RPMI7951 (cell line): ENCODE data around the gene ATP5F1D. TPM values are rescaled to one million over a fixed set of nuclear protein-coding genes. Genes with fewer than 3 reads are reported as not detected.

Source experiments
- DNase-seq: peaks from one replicate; pipeline ENCODE4 v3.0.0-alpha.2; 2012; ENCODE audit warnings: low read depth
- total RNA-seq: library from RNA; depleted of rRNA; stranded (reverse); fragments of >200 nt; shearing (Covaris generic); gene quantifications from 2 replicates; pipeline ENCODE4 v1.2.3, GENCODE V29; 2014

Gene ATP5F1D
- total RNA-seq, 1 experiment from 2014 or later = 41.8 TPM

DNA sequence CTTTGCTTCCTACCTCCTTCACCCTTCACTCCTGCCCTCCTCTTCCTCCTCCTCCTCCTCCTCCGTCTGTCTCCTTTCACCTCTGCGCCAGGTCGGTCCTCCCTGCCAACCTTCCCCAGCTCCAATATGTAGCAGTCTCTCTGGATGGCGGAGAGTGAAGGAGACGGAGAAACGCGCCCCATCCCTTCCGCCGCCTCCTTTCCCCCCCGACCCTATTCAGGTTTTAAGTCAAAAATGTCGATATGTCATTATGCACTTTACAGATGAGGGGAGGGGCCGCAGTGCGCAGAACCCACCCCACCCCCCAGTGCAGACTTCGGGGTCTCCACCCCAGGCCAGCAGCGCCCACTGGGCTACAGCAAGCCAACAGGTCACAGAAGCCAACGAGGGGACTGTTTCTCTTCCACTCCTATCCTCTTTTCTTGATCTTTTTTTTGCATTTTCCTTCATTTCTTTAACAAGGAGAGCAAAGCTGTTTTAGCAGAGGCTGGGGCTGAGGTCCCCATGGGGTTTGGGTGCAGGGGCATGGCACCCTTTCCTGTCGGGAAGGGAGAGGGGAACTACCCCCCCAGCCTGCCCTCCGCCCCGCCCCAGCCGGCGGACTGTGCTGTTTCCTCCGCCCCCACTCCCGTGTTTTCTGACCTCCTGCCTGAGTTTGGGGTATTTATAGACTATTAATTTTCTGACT is 16.1 kb downstream of the ATP5F1D start:
- DNase-seq = no peak

DNA sequence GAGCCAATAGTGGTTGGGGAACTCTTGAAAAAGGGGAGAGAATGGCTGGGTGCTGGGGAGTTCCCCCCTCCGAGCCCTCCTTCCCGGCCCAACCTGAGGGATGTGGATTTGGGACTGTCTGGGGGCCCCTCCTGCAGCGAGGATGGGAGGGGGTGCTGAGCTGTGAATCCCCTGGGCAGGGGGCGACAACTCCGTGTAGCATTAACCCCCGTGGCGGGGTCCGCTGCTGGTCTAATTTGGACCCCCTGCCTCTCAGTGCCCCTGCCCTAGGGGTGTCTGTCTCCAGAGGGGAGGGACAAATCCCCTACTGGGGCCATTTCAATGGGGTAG is 16.6 kb downstream of the ATP5F1D start:
- no peak for DNase-seq

DNA sequence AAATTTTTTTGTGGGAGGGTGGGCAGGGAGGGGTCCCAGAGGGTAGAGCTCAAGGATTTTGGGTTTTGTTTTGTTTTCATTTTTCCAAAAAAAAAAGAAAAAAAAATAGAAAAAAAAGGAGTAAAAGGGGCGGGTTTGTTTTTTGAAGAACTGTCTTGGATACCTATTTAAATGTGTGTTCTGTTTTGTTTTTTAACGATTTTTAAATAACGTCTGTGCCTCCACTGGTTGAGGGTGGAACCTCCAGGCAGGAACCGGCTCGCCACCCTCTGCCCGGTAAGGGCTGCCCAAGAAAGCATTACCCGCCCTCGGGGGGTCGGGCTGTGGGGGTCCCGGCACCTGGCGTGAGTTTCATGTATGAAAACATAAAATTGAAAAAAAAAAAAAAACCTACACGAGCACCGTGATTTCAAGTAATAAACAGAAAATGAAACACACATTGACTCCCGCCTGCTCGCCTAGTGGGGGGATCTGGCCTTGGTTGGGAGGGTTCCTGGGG is 17.2 kb downstream of the ATP5F1D start:
- DNase-seq = no peak

DNA sequence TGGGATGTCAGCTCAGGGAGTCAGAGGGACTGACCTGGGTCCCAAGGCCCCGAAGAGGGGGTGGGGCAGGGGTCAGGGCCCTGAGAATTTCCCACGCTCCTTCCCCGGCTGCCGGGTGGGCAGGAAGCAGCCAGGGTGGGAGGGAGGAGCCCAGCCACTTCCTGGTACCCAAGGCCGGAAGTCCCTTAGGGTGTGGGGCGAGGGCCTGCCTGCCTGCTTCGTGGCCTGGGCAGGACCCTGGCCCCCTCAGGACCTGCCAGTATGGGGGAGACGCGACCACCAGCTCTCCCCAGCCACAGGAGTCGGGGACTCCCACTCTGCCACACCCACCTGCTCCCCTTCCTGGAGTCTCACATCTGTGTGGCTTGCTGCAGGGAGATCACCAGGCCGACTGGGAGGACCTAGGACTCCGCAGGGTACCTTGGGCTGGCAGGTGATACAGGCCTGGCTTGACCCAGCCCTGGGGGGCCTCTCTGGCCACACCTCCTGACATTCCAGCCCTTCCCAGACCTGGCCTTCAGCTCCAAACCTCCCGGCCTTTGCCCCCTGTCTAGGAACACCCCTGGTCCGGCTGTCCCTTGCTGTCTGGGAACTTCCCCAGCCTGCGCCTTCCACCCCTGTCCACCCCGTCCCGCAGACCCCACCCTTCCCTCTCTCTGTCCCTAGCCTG is 17.8 kb downstream of the ATP5F1D start:
- DNase-seq = peak; percentile 66

DNA sequence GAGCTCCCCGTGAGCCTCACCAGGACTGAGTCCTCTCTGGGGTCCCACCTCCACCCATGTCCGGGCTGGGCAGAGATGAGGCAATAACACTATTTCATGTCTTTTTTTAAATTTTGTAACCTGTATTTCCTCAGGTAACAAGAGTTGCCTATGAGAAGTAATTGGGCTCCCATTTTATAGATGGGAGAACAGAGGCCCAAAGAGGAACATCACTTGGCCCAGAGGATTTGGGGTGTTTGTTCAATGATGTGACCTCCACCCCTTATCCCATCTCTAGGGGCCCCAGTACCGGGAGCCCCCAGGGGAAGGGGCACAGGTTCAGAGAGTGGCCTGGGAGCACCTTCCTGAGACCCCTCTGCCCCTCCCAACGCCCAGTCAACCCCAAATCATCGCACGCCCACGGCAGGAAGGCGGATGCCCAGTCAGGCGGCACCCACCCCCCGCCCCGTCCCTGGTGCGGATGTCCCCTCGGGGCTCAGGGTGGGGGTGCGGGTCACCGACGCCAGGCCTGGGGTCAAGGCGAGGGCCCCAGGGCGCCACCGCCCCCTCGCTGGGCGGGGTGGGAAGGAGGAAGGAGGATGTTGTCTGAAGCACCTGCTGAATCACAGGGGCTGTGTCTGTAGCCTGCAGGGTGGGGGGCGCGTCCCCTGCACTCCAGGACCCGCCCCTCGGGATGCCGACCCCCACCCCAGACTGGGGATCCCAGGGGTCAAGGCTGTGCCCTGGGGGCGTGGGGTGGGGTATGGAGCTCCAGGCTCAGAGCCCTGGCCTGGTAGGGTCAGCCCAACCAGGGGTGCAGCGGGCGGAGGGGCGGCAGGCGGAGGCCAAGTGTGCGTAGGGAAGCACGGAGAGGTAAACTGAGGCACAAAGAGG is 18.6 kb downstream of the ATP5F1D start:
- DNase-seq = peak; percentile 53

DNA sequence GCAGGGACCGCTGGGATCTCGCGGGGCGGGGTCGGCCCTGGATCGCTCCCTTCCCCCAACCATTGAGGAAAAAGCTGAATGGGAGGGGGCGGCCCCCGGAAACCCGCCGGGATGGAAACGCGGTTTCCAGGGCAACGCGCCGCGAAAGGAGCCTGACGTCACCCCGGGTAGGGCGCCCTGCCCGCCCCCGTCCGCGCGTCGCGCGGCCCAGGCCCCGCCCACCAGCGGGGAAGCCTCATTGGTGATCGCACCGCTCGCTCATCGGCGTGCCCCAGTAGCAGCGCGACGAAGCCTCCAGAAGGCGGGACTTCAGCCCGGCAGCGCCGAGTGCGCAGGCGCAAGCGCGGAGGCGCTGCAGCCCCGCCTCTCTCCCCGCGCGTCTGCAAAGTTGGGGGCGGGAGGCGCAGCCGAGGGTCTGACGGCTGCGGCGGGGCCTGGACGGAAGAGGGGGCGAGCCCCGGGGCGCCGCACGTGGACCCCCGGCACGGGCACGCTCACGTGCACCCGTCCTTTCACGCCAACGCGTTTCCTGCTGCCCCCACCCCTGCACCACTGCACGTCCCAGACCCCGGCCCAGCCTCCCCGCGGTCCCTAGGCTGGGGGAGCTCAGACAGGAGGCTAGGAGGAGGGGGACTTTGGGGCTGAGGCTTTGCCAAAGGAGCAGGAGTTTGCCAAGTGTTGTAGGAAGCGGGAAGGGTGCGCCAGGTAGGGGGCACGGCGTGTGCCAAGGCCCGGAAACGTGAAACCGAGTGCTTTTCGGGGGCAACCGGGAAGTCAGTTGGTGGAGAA is 19.4 kb downstream of the ATP5F1D start:
- peak; percentile 92 for DNase-seq

DNA sequence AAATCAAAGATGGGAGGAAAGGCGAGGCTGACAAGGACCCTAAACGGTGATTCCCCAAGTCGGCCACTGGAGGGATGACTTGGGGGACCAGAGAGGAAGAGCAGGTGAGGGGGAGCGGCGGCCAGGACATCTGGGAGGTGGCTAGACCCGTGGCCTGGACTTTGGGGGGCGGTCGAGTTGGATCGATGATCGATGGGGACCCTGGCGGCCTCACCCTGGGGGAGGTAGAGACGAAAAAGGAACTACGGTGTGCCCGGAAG is 19.9 kb downstream of the ATP5F1D start:
- no peak for DNase-seq

DNA sequence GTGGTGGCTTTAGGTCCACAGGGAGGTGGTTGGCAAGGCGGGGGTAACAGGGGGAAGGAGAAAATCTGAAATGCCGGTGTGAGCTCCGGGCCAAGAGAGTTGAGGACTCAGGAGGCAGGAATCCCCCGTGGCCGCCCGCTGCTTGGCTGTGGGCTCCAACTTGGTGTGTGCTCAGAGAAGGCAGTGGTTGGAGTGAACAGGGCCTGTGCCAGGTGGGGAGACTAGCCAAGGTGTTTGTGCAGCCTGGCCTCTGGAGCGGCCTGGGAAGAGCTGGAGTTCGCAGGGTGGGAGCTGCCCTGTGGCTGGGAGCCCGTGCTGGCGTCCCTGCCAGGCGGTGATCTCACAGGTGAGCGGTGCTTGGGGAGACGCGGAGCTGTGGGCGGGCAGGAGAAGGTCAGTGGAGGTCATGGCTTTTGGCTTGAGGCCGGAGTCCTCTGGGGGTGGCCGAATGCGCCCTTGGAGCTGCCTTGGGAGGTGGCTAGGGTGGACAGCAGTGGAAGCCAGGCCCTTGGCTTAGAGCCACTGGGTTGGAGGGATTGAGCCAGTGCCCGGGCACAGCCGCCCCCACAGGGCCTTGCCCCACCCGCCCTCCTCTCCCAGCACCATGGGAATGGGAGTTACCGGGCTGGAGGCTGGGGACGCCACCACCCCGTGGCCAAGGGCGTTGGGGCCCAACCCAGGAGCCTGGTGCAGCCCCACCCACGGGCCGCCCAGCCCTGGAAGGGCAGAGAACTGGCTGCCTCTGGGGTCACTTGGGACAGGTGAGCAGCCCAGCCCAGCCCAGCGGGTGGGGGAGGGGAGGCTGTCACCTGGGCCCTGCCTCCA is 20.5 kb downstream of the ATP5F1D start:
- peak; percentile 60 for DNase-seq

DNA sequence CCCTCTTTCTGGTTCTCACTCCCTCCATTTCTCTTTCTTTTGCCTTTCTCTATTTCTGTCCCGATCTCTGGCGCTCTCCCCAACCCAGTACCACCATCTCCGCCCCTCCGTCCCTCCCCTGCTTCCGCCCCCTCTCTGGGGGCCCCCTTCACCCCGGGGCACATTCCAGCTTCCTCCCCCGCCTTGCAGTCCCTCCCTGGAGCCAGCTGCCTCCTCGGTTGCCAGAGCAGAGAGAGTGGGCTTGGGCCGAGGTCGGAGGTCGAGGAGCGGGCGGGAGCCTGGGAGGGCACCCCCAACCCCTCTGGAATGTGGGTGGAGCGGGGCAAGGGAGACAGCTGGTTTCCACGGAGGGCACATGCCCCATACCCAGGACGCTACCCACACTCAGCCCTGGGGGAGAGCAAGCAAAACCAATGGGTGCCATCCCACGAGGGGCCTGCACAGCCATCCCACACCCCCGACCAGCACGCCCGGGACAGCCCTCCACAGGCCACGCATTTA is 21.1 kb downstream of the ATP5F1D start:
- DNase-seq = peak; percentile 63

DNA sequence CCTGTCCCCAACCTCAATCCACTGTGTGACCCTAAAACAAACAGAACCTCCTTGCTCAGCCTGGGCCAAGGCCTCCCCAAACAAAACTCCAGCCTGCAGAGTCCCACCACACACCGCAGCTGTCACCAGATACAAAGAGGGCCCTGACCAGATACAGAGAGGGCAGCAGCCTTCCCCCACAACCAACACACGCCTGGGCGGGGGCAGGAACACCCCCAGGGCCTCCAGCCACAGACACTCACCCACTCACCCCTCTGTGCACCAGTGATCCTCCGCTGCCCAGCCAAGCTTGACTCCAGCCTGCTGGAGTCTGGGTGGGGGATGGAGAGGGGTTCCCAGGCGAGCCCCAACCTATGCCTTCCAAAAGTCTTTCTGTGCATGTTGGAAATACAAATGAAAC is 21.6 kb downstream of the ATP5F1D start:
- peak; percentile 55 for DNase-seq

DNA sequence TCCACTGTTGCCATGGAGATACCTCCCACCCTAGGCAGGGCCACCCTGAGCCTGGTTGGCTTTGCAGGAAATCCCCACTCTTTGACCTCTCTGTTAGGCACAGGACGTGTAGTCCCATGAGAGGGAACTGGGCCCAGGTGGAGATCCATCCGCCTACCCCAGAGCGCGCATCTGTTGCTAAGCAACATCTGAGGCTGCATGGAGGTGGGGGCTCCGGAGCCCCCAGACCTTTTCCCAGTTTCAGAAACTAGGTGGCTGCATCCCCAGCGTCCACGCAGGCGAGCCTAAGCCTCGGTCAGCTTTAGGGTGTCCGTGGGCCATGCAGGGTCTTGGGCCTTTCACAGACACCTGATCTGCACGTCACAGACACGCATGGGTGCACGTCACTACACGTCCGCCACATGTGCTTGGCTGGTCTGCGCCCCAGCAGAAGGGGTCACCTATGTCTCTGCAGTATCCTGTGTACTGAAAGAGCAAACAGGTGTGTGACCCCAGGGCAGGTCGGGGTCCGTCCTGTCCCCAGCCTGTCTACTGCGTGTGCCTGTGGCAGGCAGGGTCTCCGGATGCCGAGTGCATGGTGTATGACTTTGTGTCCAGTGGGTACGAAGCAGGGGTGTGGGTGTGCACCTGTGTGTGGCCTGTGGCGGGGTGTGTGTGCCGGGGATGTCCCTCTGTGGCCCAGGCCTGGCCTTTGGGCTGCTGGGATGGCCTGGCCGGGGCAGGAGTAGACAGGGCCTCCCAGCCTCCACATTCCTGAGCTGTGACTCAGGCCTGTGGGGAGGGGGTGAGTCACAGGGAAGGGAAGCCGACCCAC is 23.5 kb downstream of the ATP5F1D start:
- DNase-seq = peak; percentile 97

DNA sequence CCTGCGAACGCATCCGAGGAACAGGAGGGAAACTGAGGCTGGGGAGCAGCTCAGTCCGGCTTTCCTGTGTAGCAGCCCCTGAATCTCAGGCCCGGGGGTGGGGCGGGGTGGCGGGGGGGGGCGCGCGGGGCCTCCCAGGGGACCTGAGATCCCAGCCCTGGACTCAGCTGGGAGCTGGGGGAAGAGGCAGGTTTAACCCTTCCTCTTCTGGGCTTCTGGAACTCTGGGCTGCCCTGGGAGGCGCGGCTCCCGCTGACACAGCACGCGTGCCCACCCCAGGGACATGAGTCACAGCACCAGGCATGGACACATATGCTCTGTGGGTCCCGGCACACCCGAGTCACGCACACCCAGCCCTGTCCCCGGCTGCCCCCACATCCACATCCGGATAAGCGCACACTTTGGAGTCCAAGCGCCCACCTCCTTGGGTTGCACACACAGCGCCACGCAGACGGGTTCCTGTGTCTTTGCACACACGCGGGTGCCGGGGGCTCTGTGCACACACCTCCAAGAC is 24.1 kb downstream of the ATP5F1D start:
- peak; percentile 99 for DNase-seq

DNA sequence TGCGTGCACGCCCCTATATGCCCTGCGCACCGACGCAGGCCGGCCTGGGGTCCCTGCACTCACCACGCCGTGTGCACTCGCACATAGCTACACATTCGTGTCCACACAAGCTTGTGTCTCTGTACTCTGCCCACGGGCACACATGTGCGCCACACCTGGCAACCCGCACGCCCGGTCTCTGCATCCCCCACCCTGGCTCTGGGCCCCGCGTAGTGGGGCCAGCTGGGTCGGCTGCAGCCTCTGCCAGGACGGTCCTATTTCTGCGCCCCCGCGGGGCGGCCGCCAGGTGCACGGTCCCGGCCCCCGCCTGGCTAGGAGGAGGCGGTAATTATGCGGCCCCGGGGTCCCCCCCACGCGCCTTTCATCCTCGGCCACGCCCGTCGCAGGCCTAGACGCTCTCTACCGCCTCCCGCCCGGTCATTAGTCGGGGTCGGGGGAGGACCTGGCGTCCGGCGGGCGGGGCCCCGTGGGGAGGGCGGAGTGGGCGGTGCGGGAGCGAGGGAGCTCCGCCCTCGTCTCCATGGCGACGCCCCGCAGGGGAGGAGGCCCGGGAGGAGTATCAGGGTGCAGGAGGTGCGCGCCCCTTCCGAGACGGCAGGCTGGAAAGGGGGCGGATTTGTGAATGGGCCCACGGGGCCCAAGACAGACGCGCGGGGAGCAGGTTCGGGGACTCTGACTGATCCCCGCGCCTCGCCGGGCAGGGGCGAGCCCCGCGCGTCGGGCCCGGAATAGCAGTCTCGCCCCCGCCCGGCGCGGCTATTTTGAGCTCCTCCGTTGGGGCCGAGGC is 24.8 kb downstream of the ATP5F1D start:
- peak; percentile 96 for DNase-seq

DNA sequence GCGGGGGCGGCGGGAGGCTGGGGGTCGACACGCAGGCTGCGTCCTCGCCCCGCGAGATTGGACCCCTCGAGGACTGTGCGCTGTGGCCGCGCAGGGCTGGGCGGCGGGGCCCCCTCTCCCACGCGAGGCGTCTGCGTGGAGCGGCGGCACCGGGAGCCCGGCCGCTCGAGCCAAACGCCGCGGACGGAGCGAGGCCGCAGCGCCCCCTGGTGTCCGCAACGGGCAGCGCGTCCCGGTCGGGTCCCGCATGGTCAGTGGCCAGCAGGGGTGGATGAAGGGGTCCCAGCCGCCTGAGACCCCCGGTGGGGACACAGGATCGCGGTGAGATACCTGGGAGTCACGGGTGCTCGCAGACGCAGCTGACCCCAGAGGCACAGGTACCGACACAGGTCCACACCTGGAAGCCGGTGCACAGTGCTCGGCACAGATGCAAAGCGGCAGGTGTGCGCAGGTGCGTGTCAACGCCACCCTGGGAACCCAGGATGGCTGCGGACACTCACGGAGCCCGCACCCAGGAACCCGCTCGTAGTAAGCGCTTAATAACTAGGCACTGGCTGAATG is 25.4 kb downstream of the ATP5F1D start:
- DNase-seq = peak; percentile 58

DNA sequence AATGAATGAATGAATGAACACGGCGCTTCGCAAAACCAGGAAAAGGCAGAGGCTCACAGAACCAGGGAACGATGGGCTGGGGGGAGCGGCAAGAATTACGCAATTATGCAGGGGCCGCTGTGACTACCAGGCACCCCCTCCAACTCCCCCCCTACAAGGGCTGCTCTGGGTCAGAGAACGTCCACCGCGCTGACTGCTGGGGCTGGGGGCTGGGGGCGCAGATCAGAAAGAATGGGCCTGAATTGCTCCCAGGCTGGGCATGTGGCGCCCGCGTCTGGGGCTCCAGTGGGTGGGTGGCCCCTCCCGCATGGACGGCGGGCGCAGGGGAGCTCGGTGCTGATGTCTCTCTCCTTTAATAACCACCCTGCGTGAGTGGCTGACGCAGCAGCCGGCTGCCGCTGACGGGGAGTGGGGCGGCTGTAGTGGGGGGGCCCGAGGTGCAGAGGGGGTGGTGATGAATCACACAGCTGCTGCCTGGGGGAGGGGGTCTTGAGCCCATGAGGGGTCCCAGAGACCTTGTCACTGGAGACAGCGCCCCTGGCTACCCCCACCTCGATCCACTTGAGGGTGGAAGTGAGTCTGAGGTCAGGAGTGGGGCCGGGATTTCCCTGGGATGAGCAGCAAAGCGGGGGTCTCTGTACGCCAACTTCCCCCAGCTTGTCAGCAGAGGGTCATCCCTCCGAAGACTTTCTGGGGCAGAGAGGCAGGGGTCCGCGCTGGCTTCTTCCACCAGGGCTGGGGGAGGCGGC is 26.1 kb downstream of the ATP5F1D start:
- DNase-seq = no peak

DNA sequence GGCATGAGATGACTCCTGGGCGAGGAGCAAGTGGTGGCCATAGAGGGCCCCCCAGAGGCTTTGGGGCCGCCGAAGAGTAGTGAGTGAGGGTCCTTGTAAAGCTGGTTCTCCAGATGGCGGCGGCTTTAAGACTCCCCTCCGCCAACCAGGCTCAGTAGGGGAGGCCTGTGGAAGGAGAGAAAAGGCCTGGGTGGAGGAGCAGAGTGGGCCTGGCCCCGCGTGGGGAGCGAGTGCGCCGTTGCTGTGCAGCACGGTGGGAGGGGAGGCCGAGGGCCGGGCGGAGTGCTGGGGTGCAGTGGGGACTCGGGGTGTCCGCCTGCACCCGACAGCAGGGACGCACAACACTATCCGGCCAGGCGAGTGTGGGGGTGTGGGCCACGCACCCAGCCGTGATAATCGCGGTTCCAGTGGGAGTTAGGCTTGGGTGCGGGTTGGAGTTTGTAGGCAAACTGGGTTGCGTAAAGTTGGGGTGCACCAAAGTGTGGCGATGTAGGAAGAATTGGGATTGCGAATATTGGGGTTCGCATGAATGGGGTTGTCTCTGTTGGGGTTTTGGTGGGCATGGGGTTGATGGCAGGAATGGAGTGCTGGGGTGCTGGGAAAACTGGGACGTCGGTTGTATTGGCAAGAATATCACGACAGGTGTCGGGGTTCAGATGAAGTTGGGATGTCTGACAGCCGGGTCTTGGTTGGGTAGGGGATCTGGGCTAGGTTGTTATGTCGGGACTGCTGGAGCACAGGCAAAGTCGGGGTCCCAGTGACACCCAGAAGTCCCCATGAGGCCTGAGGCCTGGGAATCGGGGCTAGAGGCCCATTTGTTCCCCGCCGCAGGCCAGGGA is 26.9 kb downstream of the ATP5F1D start:
- DNase-seq = no peak

DNA sequence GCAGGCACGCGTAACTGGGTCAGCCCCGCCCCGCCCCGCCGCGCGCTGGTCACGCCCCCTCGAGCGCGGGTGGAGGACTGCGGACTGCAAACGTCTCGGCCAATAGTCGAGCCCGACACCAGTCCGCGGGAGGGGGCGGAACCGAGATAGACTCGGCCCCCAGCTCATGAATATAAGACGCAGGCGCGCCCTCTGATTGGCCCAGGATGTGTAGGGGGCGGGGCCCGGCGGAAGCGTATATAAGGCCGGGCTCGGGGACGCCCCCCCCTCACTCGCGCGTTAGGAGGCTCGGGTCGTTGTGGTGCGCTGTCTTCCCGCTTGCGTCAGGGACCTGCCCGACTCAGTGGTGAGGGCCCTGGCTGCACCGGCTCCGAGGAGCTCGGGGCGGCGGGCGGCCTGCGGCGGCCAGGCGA is 27.5 kb downstream of the ATP5F1D start, which contains the start of gene CIRBP:
Gene CIRBP, plus strand, starts transcription at position 268 of the 413 bp plus-strand sequence. CDS start 1,602 bp downstream, outside the sequence.
- DNase-seq = peak; percentile 98
